Tibial nerve (tissue), 4 donors: Measurements from ENCODE around the gene CCL5. TPM values are rescaled to one million over a fixed set of nuclear protein-coding genes. Genes with fewer than 3 reads are reported as not detected.

Experiments used
- DNase-seq, 2 donors: peaks; one replicate each; pipeline ENCODE4 v3.0.0-alpha.2; 2019; ENCODE audit warnings: low spot score in 2 of 2
- H3K27ac ChIP-seq, 4 donors: fragments of 200-600 bp; sonication (generic) in 3 of 4; one replicate each; pipeline ENCODE4 v1.5.1; 2017 to 2019; ENCODE audit warnings: mild to moderate bottlenecking in 1 of 4
- H3K27me3 ChIP-seq, 2 donors: fragments of 200-600 bp; sonication (generic) in 1 of 2; one replicate each; pipeline versions ENCODE4 v1.5.1 to v1.6.0; 2017 to 2019
- H3K36me3 ChIP-seq, 3 donors: fragments of 200-600 bp; sonication (generic); one replicate each; pipeline ENCODE4 v1.5.1; 2018 to 2019
- H3K4me1 ChIP-seq, 4 donors: fragments of 200-600 bp; sonication (generic) in 3 of 4; one replicate each; pipeline ENCODE4 v1.5.1; 2017 to 2019
- H3K4me3 ChIP-seq, 4 donors: fragments of 200-600 bp; sonication (generic) in 3 of 4; one replicate each; pipeline ENCODE4 v1.5.1; 2017 to 2019; ENCODE audit warnings: mild to moderate bottlenecking in 1 of 4, moderate library complexity in 1 of 4
- H3K9me3 ChIP-seq, 4 donors: fragments of 200-600 bp; sonication (generic) in 3 of 4; one replicate each; pipeline ENCODE4 v1.5.1; 2017 to 2019
- EP300 ChIP-seq, 2 donors: sonication (generic); formaldehyde crosslinking; IDR thresholded peaks; one replicate each; pipeline ENCODE4 v1.6.1; 2017; ENCODE audit warnings: antibody characterized with exemption in 2 of 2, mild to moderate bottlenecking in 1 of 2
- POLR2A ChIP-seq, 2 donors: fragments of 450-650 bp; IDR thresholded peaks; one replicate each; pipeline ENCODE4 v1.6.1; 2017; ENCODE audit warnings: antibody characterized with exemption in 2 of 2, mild to moderate bottlenecking in 2 of 2, moderate library complexity in 2 of 2
- WGBS, 2 donors: methylation state at CpG; one replicate each; pipeline ENCODE4 v1.1.5; 2018; 5-methylcytosine and 5-hydroxymethylcytosine counted together
- total RNA-seq, 4 donors: library from RNA; depleted of rRNA; stranded (reverse); fragments of >200 nt; gene quantifications; one replicate each; pipeline ENCODE4 v1.1.0, GENCODE V29; 2016
- TF ChIP-seq, protein P1 (sequence below), 5 experiments: fragments of 200-600 bp in 3 of 5; fragments of 450-650 bp in 2 of 5; sonication (generic) in 3 of 5; IDR thresholded peaks; one replicate each; pipeline ENCODE4 v1.5.1; 2016 to 2019; ENCODE audit warnings: antibody characterized with exemption in 5 of 5, mild to moderate bottlenecking in 3 of 5, moderate library complexity in 2 of 5

CCL5 gene
- total RNA-seq, 4 donors from 2014 or later, result 1.1 to 3.8 (median 1.4) TPM; not detected in 1

GRCh38 chr17:35895636-35896587, 15.8 kb upstream of the CCL5 start:
- no peaks in the 10 kb centered on the region for H3K4me1 ChIP-seq
- DNase-seq, result no peak
- 78 to 81% methylated on average over 14 of the region's 14 CpGs for WGBS, 2 donors
- H3K9me3 ChIP-seq, result no peaks in the 10 kb centered on the region
- no peak overlapping the region for H3K27ac ChIP-seq
- H3K4me3 ChIP-seq, result no peak overlapping the region
- no peaks in the 10 kb centered on the region for H3K36me3 ChIP-seq
- no peaks in the 10 kb centered on the region for H3K27me3 ChIP-seq
- TF ChIP-seq EP300 (IDR thresholded peaks at IDR 0.05) (no peak), POLR2A (IDR thresholded peaks at IDR 0.05) (no peak)
- TF ChIP-seq, protein P1, sequence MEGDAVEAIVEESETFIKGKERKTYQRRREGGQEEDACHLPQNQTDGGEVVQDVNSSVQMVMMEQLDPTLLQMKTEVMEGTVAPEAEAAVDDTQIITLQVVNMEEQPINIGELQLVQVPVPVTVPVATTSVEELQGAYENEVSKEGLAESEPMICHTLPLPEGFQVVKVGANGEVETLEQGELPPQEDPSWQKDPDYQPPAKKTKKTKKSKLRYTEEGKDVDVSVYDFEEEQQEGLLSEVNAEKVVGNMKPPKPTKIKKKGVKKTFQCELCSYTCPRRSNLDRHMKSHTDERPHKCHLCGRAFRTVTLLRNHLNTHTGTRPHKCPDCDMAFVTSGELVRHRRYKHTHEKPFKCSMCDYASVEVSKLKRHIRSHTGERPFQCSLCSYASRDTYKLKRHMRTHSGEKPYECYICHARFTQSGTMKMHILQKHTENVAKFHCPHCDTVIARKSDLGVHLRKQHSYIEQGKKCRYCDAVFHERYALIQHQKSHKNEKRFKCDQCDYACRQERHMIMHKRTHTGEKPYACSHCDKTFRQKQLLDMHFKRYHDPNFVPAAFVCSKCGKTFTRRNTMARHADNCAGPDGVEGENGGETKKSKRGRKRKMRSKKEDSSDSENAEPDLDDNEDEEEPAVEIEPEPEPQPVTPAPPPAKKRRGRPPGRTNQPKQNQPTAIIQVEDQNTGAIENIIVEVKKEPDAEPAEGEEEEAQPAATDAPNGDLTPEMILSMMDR (IDR thresholded peaks at IDR 0.05), result no peak

DNA sequence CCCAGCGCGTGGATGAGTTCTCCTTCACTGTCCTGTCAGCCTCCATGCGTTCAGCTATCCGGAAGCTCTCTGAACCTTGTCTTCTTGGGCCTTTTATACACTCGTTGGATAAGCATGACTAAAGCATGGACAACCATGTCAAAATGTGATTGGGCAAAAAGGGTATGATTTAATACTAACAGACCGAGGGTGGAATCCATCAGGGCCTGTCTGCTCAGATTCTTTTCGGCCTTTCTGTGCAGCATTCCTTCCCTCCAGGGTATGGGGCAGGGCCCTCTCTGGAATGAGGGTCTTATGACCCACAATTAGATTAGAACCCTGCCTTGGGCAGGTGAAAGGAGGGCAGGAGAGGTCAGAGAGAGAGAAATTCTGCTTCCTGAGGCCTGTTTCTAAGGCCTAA, 14.0 kb upstream of the CCL5 start:
- H3K36me3 ChIP-seq, result no peaks in the 10 kb centered on the region
- H3K27me3 ChIP-seq, result no peaks in the 10 kb centered on the region
- no peak overlapping the region for H3K27ac ChIP-seq
- TF ChIP-seq, protein P1 (IDR thresholded peaks at IDR 0.05), result no peak
- TF ChIP-seq POLR2A (IDR thresholded peaks at IDR 0.05) (no peak), EP300 (IDR thresholded peaks at IDR 0.05) (no peak)
- DNase-seq, result no peak
- no peaks in the 10 kb centered on the region for H3K9me3 ChIP-seq
- H3K4me3 ChIP-seq, result no peak overlapping the region
- 88 to 94% methylated on average over 7 of the region's 7 CpGs for WGBS, 2 donors
- H3K4me1 ChIP-seq, result peaks cover 0 to 9% (median 0%) of the 10 kb centered on the region in 4 donors

GRCh38 chr17:35893751-35894150, 13.6 kb upstream of the CCL5 start:
- H3K36me3 ChIP-seq, result no peaks in the 10 kb centered on the region
- H3K4me3 ChIP-seq, result no peak overlapping the region
- WGBS, 2 donors, result 84 to 97% methylated on average over 4 of the region's 4 CpGs
- peaks cover 0 to 9% (median 0%) of the 10 kb centered on the region in 4 donors for H3K4me1 ChIP-seq
- H3K9me3 ChIP-seq, result no peaks in the 10 kb centered on the region
- H3K27me3 ChIP-seq, result no peaks in the 10 kb centered on the region
- no peak for DNase-seq
- H3K27ac ChIP-seq, result no peak overlapping the region
- TF ChIP-seq, protein P1 (IDR thresholded peaks at IDR 0.05), result no peak
- TF ChIP-seq POLR2A (IDR thresholded peaks at IDR 0.05), result no peak
- no peak for TF ChIP-seq EP300 (IDR thresholded peaks at IDR 0.05)

- no peaks in the 10 kb centered on the region for H3K9me3 ChIP-seq
- WGBS, 2 donors, result 44 to 52% methylated on average over 6 of the region's 6 CpGs
- H3K4me1 ChIP-seq, result peaks cover 0 to 9% (median 0%) of the 10 kb centered on the region in 4 donors
- no peaks in the 10 kb centered on the region for H3K27me3 ChIP-seq
- DNase-seq, result no peak
- TF ChIP-seq POLR2A (IDR thresholded peaks at IDR 0.05), result no peak
- no peaks in the 10 kb centered on the region for H3K36me3 ChIP-seq
- H3K4me3 ChIP-seq, result no peak overlapping the region
- no peak overlapping the region for H3K27ac ChIP-seq
Measured at GRCh38 chr17:35892091-35893035, 12.2 kb upstream of the CCL5 start.

- no peaks in the 10 kb centered on the region for H3K36me3 ChIP-seq
- no peaks in the 10 kb centered on the region for H3K27me3 ChIP-seq
- H3K4me1 ChIP-seq, result peaks cover 0 to 9% (median 0%) of the 10 kb centered on the region in 4 donors
- no peak for DNase-seq
- WGBS, 2 donors, result 83 to 91% methylated on average over 4 of the region's 4 CpGs
- no peak overlapping the region for H3K4me3 ChIP-seq
- H3K27ac ChIP-seq, result no peak overlapping the region
- TF ChIP-seq, protein P1 (IDR thresholded peaks at IDR 0.05), result no peak
- TF ChIP-seq EP300 (IDR thresholded peaks at IDR 0.05) (no peak), POLR2A (IDR thresholded peaks at IDR 0.05) (no peak)
- no peaks in the 10 kb centered on the region for H3K9me3 ChIP-seq
Measured at GRCh38 chr17:35891269-35891668, 11.1 kb upstream of the CCL5 start.
